Astrocyte (in vitro differentiated cells and primary cell): Measurements from ENCODE around the gene KCP. TPM values are rescaled to one million over a fixed set of nuclear protein-coding genes. Genes with fewer than 3 reads are reported as not detected.

Source experiments
- DNase-seq: peaks from one replicate; pipeline ENCODE4 v3.0.0-alpha.2; 2010; ENCODE audit warnings: low read depth
- FAIRE-seq: peaks from 2 replicates; lab custom pipeline; 2011; peaks lifted over from hg19 to GRCh38; lab: Jason Lieb, UNC
- H2AFZ ChIP-seq: 2 replicates; pipeline ENCODE4 v1.6.0; 2012; ENCODE audit warnings: low read depth, low read length, inconsistent platforms
- H3K27ac ChIP-seq: 2 replicates; pipeline ENCODE4 v1.5.1; 2011; ENCODE audit warnings: low read depth, low read length, inconsistent platforms
- H3K27me3 ChIP-seq: 2 replicates; pipeline ENCODE4 v1.6.0; 2011; ENCODE audit warnings: low read length, inconsistent platforms; ENCODE audit not compliant: insufficient read depth
- H3K36me3 ChIP-seq: 2 replicates; pipeline ENCODE4 v1.5.1; 2011; ENCODE audit warnings: low read length, inconsistent platforms; ENCODE audit not compliant: insufficient read depth
- H3K4me1 ChIP-seq: 2 replicates; pipeline ENCODE4 v1.5.1; 2011; ENCODE audit warnings: low read length, inconsistent platforms; ENCODE audit not compliant: insufficient read depth
- H3K4me2 ChIP-seq: 2 replicates; pipeline ENCODE4 v1.6.0; 2012; ENCODE audit warnings: low read length, inconsistent platforms
- H3K4me3 ChIP-seq: 2 replicates; pipeline ENCODE4 v1.5.1; 2011; ENCODE audit warnings: low read depth, mild to moderate bottlenecking, low read length, inconsistent platforms; ENCODE audit not compliant: insufficient read depth
- H3K79me2 ChIP-seq: 2 replicates; pipeline ENCODE4 v1.6.0; 2012; ENCODE audit warnings: mild to moderate bottlenecking, low read length, inconsistent platforms; ENCODE audit not compliant: insufficient read depth
- H3K9ac ChIP-seq: 2 replicates; pipeline ENCODE4 v1.6.0; 2012; ENCODE audit warnings: mild to moderate bottlenecking, low read length, inconsistent platforms
- H3K9me3 ChIP-seq: 2 replicates; pipeline ENCODE4 v1.5.1; 2012; ENCODE audit warnings: low read depth, mild to moderate bottlenecking, low read length, inconsistent platforms; ENCODE audit not compliant: insufficient read depth
- H4K20me1 ChIP-seq: 2 replicates; pipeline ENCODE4 v1.6.0; 2012; ENCODE audit warnings: low read length, inconsistent platforms; ENCODE audit not compliant: insufficient read depth
- H3K27ac Mint-ChIP-seq: one replicate; pipeline ENCODE4 v1.8.0; 2021; ENCODE audit warnings: mild to moderate bottlenecking, mixed read lengths; ENCODE audit not compliant: unreplicated experiment
- H3K27me3 Mint-ChIP-seq: one replicate; pipeline ENCODE4 v1.8.0; 2021; ENCODE audit warnings: low read depth, mixed read lengths; ENCODE audit not compliant: unreplicated experiment
- H3K36me3 Mint-ChIP-seq: one replicate; pipeline ENCODE4 v1.8.0; 2021; ENCODE audit warnings: low read depth, mixed read lengths; ENCODE audit not compliant: unreplicated experiment
- H3K4me1 Mint-ChIP-seq: one replicate; pipeline ENCODE4 v1.8.0; 2021; ENCODE audit warnings: low read depth, mixed read lengths; ENCODE audit not compliant: unreplicated experiment
- H3K4me3 Mint-ChIP-seq: one replicate; pipeline ENCODE4 v1.8.0; 2021; ENCODE audit warnings: mild to moderate bottlenecking, moderate library complexity, mixed read lengths; ENCODE audit not compliant: unreplicated experiment
- H3K9me3 Mint-ChIP-seq: one replicate; pipeline ENCODE4 v1.8.0; 2021; ENCODE audit warnings: mild to moderate bottlenecking, mixed read lengths; ENCODE audit not compliant: unreplicated experiment
- CTCF ChIP-seq: IDR thresholded peaks from 2 replicates; pipeline ENCODE4 v1.5.1; 2011; ENCODE audit warnings: low read depth, mild to moderate bottlenecking, inconsistent platforms, low read length, moderate library complexity; ENCODE audit not compliant: insufficient read depth
- EZH2 ChIP-seq: IDR thresholded peaks from 2 replicates; pipeline ENCODE4 v1.6.1; 2012; ENCODE audit warnings: mild to moderate bottlenecking, low read length, inconsistent platforms; ENCODE audit not compliant: insufficient read depth
- total RNA-seq: library from RNA; stranded (reverse); gene quantifications from 2 replicates; pipeline ENCODE4 v1.2.1, GENCODE V29; 2021

The KCP gene
- total RNA-seq, 1 donor from 2014 or later: 0.20 TPM

- no peaks in the 10 kb centered on the region for H3K9me3 Mint-ChIP-seq
- H3K4me3 ChIP-seq: no peak overlapping the region
- H2AFZ ChIP-seq: no peak overlapping the region
- no peak overlapping the region for H3K4me2 ChIP-seq
- DNase-seq (no peak), FAIRE-seq (no peak)
- H3K4me1 ChIP-seq: no peaks in the 10 kb centered on the region
- peaks cover 2% of the 10 kb centered on the region for H3K36me3 Mint-ChIP-seq
- no peak overlapping the region for H3K4me3 Mint-ChIP-seq
- H3K79me2 ChIP-seq: no peaks in the 10 kb centered on the region
- H3K27me3 ChIP-seq: peaks cover 47% of the 10 kb centered on the region
- peaks cover 70% of the 10 kb centered on the region for H3K27me3 Mint-ChIP-seq
- H3K9me3 ChIP-seq: no peaks in the 10 kb centered on the region
- H3K27ac Mint-ChIP-seq: no peak overlapping the region
- TF ChIP-seq EZH2: peak; percentile 91
- TF ChIP-seq CTCF: no peak
- no peak overlapping the region for H3K27ac ChIP-seq
- no peak overlapping the region for H3K9ac ChIP-seq
- H3K4me1 Mint-ChIP-seq: peaks cover 3% of the 10 kb centered on the region
- H3K36me3 ChIP-seq: no peaks in the 10 kb centered on the region
- no peaks in the 10 kb centered on the region for H4K20me1 ChIP-seq
These were observed 5.5 kb upstream of the KCP start for GRCh38 chr7:128915841-128916642.

- Histone ChIP-seq H3K27ac (no peak overlapping the region), H3K9me3 (no peaks in the 10 kb centered on the region), H3K36me3 (no peaks in the 10 kb centered on the region), H4K20me1 (no peaks in the 10 kb centered on the region), H3K9ac (no peak overlapping the region), H3K79me2 (no peaks in the 10 kb centered on the region), H3K27me3 (peaks cover 47% of the 10 kb centered on the region), H3K4me3 (no peak overlapping the region), H2AFZ (peak overlapping the region; percentile 10), H3K4me1 (no peaks in the 10 kb centered on the region), H3K4me2 (peak overlapping the region; percentile 48)
- FAIRE-seq: no peak
- Mint-ChIP-seq H3K4me3 (no peak overlapping the region), H3K27me3 (peaks cover 66% of the 10 kb centered on the region), H3K4me1 (peaks cover 5% of the 10 kb centered on the region), H3K27ac (no peak overlapping the region), H3K36me3 (peaks cover 2% of the 10 kb centered on the region), H3K9me3 (no peaks in the 10 kb centered on the region)
- no peak for TF ChIP-seq CTCF
- no peak for TF ChIP-seq EZH2
- DNase-seq: no peak
These were observed 4.8 kb upstream of the KCP start for GRCh38 chr7:128915271-128915819.
